ENCODE results near the gene ATPAF2. TPM values are rescaled to one million over a fixed set of nuclear protein-coding genes. Genes with fewer than 3 reads are reported as not detected.

ATPAF2 gene
- total RNA-seq, 1 experiment from 2014 or later: 17.8 TPM

DNA sequence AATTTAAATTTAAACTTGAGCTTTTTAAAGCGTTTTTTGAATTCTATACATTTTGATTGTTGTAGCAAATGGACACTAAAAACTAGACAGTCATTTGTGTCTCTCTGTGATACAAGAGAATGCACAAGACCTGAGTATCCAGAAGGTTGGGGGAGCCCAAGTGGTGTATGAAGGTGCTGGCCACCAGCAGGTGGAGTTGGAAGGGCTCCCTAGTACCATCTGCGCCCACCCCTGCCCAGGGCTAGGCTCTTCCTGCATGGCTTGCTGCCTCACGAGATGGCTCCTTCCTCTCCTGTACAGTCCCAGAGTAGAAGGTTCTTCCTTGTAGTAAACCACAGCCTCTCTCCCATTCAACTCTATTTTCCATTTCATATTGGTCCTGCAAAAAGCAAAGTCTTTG is 17.2 kb upstream of the ATPAF2 start:
- H3K27me3 ChIP-seq (replicated peaks): no peaks in the 10 kb centered on the region
- H3K9me3 ChIP-seq (replicated peaks): no peaks in the 10 kb centered on the region
- no peak for DNase-seq (ENCODE audit: low read depth in 1 of 2, low spot score in 2 of 2)
- H3K4me1 ChIP-seq (replicated peaks): no peaks in the 10 kb centered on the region
- no peaks in the 10 kb centered on the region; the same call in 1 of the 2 replicates for H3K36me3 ChIP-seq
- no peak overlapping the region for H3K4me3 ChIP-seq
- no peak overlapping the region for H3K27ac ChIP-seq

DNA sequence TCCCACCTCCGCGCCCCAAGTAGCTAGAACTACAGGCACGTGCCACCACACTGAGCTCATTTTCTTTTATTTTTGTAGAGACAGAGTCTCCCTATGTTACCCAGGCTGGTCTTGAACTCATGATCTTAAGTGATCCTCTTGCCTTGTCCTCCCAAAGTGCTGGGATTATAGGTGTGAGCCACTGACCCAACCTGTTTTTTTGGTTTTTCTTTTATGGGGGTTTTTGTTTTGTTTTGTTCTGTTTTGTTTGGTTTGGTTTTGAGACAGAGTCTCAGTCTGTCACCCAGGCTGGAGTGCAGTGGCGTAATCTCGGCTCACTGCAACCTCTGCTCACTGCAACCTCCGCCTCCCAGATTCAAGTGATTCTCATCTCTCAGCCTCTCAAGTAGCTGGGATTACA is 16.6 kb upstream of the ATPAF2 start:
- Histone ChIP-seq H3K9me3 (replicated peaks) (no peaks in the 10 kb centered on the region), H3K4me3 (no peak overlapping the region), H3K27ac (no peak overlapping the region), H3K4me1 (replicated peaks) (no peaks in the 10 kb centered on the region), H3K36me3 (no peaks in the 10 kb centered on the region; the same call in 1 of the 2 replicates), H3K27me3 (replicated peaks) (no peaks in the 10 kb centered on the region)
- DNase-seq (ENCODE audit: low read depth in 1 of 2, low spot score in 2 of 2): no peak

DNA sequence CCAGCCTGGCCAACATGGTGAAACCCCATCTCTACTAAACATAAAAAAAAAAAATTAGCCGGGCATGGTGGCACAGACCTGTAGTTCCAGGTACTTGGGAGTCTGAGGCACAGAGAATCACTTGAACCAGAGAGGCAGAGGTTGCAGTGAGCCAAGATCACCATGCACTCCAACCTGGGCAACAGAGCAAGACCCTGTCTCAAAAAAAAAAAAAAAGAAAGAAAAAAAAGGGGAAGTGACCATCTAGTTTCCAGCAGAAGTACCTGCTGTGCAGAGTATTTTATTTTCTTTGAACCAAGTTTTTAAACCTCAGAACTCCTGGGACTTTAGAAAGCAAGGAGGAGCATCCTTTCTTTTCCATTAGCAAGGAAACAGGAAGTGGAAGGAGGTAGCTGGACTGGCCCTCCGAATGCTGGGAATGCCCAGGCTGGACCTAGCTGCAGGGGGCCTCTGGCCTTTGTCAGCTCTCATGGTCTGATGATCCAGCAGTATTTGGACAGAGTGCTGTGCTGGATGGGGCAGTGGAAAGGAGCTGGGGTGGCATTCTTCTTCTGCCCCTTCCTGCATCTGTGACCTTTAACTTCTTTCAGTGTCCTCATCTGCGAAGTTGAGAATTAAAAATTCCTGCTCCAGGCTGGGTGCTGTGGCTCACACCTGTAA is 6.9 kb upstream of the ATPAF2 start:
- Histone ChIP-seq H3K9me3 (replicated peaks) (no peaks in the 10 kb centered on the region), H3K36me3 (no peaks in the 10 kb centered on the region), H3K27ac (no peak overlapping the region), H3K27me3 (replicated peaks) (no peaks in the 10 kb centered on the region), H3K4me3 (no peak overlapping the region), H3K4me1 (replicated peaks) (no peaks in the 10 kb centered on the region)
- DNase-seq (ENCODE audit: low read depth in 1 of 2, low spot score in 2 of 2): no peak

DNA sequence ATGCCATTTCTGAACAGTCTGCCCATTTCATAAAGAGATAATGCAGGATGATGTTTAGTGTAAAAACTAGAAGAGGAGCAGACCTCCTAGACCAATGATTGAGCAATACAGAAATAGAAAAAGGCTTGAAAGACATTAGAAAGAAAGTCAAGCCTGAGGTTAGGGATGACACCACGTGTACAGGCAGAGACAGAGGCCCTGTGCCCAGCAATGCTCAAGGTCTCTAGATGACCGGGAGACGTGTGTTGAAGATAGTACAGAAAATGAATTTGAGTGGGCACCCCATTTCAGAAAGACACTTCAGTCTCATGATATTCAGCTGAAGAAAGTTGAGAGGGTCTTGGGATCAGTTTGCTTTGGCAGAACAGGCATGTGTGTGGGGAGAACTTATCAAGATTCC is 5.6 kb upstream of the ATPAF2 start:
- Histone ChIP-seq H3K36me3 (no peaks in the 10 kb centered on the region), H3K27me3 (replicated peaks) (no peaks in the 10 kb centered on the region), H3K4me1 (replicated peaks) (peaks cover 9% of the 10 kb centered on the region), H3K4me3 (no peak overlapping the region), H3K9me3 (replicated peaks) (no peaks in the 10 kb centered on the region), H3K27ac (no peak overlapping the region)
- no peak for DNase-seq (ENCODE audit: low read depth in 1 of 2, low spot score in 2 of 2)

DNA sequence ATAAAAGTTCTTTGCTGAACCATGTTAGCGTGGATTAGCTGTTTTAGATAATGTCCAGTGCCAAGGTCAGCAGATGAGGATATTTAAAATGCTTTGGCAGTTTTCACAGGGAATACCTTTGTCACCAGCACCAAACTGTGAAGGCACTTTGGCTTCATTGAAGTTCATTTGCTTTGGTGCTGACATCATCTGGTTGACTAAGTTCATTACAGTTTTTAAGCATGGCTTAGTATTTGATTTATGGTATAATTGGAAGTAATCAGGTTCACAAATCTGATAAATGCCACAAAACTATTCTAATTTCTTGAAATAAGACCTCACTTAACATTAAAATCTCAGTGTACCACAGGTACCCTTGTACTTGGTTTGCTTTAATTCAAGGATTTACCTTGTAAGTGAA is 4.5 kb upstream of the ATPAF2 start:
- H3K27ac ChIP-seq: no peak overlapping the region
- H3K27me3 ChIP-seq (replicated peaks): no peaks in the 10 kb centered on the region
- peaks cover 10% of the 10 kb centered on the region for H3K4me1 ChIP-seq (replicated peaks)
- no peak overlapping the region for H3K4me3 ChIP-seq
- no peaks in the 10 kb centered on the region for H3K9me3 ChIP-seq (replicated peaks)
- no peak for DNase-seq (ENCODE audit: low read depth in 1 of 2, low spot score in 2 of 2)
- peaks cover 3% of the 10 kb centered on the region; the same call in 1 of the 2 replicates for H3K36me3 ChIP-seq

DNA sequence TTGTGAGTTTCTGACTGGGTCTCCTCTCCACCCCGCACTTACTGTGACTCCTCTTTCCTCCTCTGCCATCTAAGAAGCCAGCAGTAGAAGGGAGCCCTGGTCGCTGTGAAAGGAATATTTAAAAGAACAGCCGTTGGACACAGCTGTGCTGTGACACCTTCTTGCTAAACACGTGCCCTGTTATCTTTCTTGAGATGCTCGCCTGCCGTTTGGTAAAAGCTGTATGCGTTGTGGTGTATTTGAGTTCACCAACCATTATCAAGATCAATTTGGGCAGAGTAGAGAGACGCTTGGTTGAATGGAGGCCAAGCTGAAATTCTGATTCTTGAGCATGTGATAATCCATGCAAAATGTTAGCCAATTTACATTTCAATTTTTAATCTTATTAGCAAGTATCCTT is 4.0 kb upstream of the ATPAF2 start:
- H3K36me3 ChIP-seq: peaks cover 3% of the 10 kb centered on the region; the same call in 1 of the 2 replicates
- H3K27ac ChIP-seq: no peak overlapping the region
- peaks cover 13% of the 10 kb centered on the region for H3K4me1 ChIP-seq (replicated peaks)
- no peak for DNase-seq (ENCODE audit: low read depth in 1 of 2, low spot score in 2 of 2)
- H3K27me3 ChIP-seq (replicated peaks): no peaks in the 10 kb centered on the region
- H3K4me3 ChIP-seq: no peak overlapping the region
- H3K9me3 ChIP-seq (replicated peaks): no peaks in the 10 kb centered on the region

DNA sequence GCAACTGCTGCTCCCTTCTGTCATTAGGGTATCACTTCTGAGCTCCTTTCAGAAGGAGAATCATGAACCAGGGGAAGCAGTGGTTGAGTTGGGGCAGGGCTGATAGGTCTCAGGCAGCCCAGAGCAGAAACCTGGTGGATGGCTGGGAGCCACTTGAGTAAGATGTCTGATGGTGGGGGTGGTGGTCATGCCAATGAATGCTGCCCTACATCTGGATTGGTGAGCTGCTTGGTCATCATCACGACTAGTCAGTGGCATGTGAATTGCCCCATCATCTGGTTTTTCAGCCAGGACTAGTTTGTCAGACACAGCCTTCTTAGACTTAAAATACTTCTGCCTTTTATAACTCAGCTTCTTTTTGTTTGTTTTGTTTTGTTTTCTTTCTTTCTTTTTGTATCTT is 2.8 kb upstream of the ATPAF2 start:
- Histone ChIP-seq H3K4me1 (replicated peaks) (peaks cover 16% of the 10 kb centered on the region), H3K9me3 (replicated peaks) (no peaks in the 10 kb centered on the region), H3K27ac (no peak overlapping the region), H3K4me3 (no peak overlapping the region), H3K36me3 (peaks cover 3% of the 10 kb centered on the region; the same call in 1 of the 2 replicates), H3K27me3 (replicated peaks) (no peaks in the 10 kb centered on the region)
- DNase-seq (ENCODE audit: low read depth in 1 of 2, low spot score in 2 of 2): no peak

DNA sequence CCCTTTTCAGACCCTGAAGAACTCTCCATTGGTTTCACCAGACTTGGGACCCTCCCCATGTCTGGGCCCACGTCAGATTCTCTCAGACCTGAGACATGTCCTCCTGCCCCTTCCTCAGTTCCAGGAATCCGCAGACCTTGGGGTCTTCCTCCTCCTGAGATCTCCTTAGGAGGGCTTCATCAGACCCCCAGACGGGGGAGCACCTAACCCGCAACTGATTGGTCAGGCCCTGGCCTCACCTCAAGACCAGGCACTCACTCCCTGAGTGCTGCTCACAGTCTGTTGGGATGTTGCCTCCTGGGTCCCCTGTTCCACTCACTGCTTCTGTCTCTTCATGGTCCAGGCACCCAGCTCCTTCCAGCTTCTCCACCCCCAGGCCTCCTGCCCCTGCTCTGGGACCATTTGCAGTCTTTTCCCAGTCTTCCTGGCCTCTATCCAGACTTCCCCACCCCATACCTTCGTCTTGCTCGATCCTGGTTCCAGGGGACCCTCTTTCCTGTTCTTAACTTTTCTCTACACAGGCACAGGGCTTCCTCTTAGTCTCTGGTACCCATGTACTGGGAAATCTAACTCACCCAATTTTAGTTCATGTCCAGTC is 1.4 kb upstream of the ATPAF2 start:
- H3K4me1 ChIP-seq (replicated peaks): peaks cover 16% of the 10 kb centered on the region
- peaks cover 3% of the 10 kb centered on the region; the same call in 1 of the 2 replicates for H3K36me3 ChIP-seq
- no peak for DNase-seq (ENCODE audit: low read depth in 1 of 2, low spot score in 2 of 2)
- H3K27ac ChIP-seq: no peak overlapping the region
- no peaks in the 10 kb centered on the region for H3K27me3 ChIP-seq (replicated peaks)
- no peaks in the 10 kb centered on the region for H3K9me3 ChIP-seq (replicated peaks)
- H3K4me3 ChIP-seq: peak overlapping the region; percentile 65

DNA sequence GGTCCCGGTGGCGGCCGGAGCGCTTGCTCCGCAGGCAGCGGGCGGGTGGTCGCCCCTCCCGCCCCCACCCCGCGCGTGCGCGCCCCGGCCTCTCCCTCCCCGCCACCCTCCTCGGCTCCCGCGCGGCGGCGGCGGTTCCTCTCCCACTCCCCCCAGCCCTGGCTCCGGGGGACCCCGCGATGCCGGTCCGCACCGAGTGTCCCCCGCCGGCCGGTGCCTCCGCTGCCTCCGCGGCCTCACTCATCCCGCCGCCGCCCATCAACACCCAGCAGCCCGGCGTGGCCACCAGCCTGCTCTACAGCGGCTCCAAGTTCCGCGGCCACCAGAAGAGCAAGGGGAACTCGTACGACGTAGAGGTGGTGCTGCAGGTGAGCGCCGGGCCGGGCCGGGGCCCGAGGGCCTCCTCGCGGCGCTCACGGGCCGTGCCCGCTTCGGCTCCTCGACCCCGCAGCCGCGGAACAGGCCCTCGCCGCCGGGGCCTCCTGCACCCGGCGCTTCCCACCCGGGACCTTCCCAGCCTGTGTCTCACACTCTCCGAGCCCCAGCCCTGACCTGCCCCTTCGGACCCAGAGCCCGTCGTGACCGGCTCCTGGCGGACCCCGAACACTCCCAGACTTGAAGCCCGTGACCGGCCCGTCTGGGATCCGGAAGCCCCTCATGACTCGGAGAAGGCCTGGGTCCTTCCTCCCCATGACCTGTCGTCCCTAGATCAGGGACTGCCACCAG is 730 bp upstream of the ATPAF2 start:
- DNase-seq (ENCODE audit: low read depth in 1 of 2, low spot score in 2 of 2): peak in 1 of 2 experiments; percentile 31
- Histone ChIP-seq H3K4me1 (replicated peaks) (peaks cover 16% of the 10 kb centered on the region), H3K9me3 (replicated peaks) (no peaks in the 10 kb centered on the region), H3K4me3 (peak overlapping the region; percentile 65), H3K36me3 (peaks cover 3% of the 10 kb centered on the region; the same call in 1 of the 2 replicates), H3K27me3 (replicated peaks) (no peaks in the 10 kb centered on the region), H3K27ac (no peak overlapping the region; the same call in 1 of the 2 replicates)

DNA sequence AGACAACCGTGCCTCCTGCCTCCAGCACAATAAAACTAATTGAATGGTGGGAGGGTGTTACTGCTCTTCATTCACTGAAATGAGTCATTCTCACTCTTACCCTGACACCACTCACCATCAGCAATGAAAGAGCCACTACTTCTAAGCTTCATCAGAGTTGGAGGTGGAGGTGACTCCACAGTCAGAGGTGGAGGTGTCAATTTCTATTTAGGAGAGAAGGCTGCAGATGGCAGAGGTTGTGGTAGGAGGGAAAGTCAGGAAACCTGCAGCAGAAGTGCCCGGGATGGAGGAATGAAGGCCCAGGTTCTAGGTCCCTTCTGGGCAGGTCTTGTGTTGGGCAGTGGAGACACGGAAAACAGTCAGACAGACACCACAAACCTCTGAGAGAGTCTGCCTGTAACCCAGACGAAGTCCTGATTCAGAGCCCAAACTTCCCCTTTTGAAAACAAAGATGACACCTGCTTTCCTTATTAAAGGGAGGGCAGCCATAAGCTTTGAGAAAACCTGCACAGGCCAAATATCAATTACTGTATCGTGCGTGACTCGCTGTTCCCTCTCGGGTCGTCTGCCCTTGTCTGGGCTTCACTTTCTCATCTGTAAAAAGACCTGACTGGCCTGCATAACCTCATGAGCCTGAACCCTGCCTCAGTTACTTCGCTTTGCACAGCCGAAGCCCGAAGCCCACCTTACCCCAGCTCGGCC is 668 bp downstream of the ATPAF2 start:
- Histone ChIP-seq H3K36me3 (peaks cover 3% of the 10 kb centered on the region; the same call in 1 of the 2 replicates), H3K27ac (no peak overlapping the region), H3K27me3 (replicated peaks) (no peaks in the 10 kb centered on the region), H3K4me1 (replicated peaks) (peaks cover 16% of the 10 kb centered on the region), H3K4me3 (peak overlapping the region; percentile 65), H3K9me3 (replicated peaks) (no peaks in the 10 kb centered on the region)
- DNase-seq (ENCODE audit: low read depth in 1 of 2, low spot score in 2 of 2): no peak

DNA sequence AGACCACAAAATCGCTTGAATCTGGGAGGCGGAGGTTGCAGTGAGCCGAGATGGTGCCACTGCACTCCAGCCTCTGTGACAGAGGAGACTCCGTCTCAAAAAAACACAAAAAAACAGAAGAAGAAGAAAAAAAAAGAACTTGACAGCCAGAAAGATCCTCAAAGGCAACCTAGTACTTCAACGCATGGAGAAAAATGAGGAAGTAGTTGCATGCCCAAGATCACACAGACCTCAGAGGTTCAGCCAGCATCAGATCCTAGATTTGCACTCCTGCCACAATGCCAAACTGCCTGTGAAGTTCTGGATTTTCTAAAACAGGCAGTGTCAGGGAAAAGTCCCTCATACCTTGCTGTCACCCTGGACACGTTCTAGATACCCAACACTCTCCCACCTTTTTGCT is 1.5 kb downstream of the ATPAF2 start:
- H3K27me3 ChIP-seq (replicated peaks): no peaks in the 10 kb centered on the region
- peaks cover 3% of the 10 kb centered on the region; the same call in 1 of the 2 replicates for H3K36me3 ChIP-seq
- H3K27ac ChIP-seq: no peak overlapping the region
- H3K4me3 ChIP-seq: no peak overlapping the region; the same call in 1 of the 2 replicates
- no peaks in the 10 kb centered on the region for H3K9me3 ChIP-seq (replicated peaks)
- H3K4me1 ChIP-seq (replicated peaks): peaks cover 16% of the 10 kb centered on the region
- DNase-seq (ENCODE audit: low read depth in 1 of 2, low spot score in 2 of 2): no peak

DNA sequence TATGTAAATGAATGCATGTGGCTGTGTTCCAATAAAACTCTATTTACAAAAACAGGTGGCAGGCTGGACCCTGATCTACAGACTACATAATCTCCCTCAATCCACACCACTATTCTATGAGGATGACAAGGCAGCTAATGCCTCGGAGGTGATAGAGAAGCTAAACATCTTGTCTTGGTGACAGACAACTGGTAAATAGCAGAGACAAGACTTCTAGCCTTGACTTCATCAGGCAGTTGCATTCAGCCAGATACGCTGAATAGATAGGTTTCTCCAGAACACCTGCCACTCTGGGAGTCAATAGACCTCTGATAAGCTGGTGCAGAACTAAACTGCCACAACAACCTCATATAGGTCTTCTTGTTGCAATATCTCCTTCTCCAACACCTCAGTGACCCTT is 3.3 kb downstream of the ATPAF2 start:
- Histone ChIP-seq H3K27me3 (replicated peaks) (no peaks in the 10 kb centered on the region), H3K36me3 (peaks cover 3% of the 10 kb centered on the region; the same call in 1 of the 2 replicates), H3K9me3 (replicated peaks) (no peaks in the 10 kb centered on the region), H3K4me3 (no peak overlapping the region), H3K27ac (no peak overlapping the region), H3K4me1 (replicated peaks) (peaks cover 16% of the 10 kb centered on the region)
- no peak for DNase-seq (ENCODE audit: low read depth in 1 of 2, low spot score in 2 of 2)

DNA sequence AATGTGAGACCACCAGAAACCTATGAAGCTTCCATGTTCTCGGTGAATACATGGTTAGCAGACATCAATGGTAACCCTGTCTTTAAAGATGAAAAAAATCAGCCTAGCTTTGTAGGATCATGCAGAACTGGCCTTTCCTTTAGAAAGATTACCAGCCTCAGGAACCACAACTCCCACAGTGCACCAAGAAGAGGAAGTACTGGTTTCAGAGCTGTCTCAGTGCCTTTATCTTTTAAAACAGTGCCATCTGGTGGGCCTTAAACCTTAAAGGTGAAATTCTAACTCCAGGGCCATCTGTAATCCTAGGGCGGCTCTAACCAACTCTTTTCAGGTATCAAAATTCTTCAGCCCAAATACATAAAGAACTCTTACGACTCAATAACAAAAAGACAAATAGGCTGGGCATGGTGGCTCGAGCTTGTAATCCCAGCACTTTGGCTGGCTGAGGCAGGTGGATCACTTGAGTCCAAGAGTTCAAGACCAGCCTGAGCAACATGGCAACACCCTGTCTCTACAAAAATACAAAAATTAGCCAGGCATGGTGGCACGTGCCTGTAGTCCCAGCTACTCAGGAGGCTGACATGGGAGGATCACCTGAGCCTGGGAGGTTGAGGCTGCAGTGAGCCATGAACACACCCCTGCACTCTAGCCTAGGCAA is 5.4 kb downstream of the ATPAF2 start:
- Histone ChIP-seq H3K27me3 (replicated peaks) (no peaks in the 10 kb centered on the region), H3K36me3 (no peaks in the 10 kb centered on the region), H3K4me1 (replicated peaks) (peaks cover 7% of the 10 kb centered on the region), H3K27ac (no peak overlapping the region), H3K9me3 (replicated peaks) (no peaks in the 10 kb centered on the region), H3K4me3 (no peak overlapping the region)
- DNase-seq (ENCODE audit: low read depth in 1 of 2, low spot score in 2 of 2): peak in 1 of 2 experiments; percentile 53
